Neural cell (in vitro differentiated cells): ENCODE measurements around the gene RHOT2. TPM values are rescaled to one million over a fixed set of nuclear protein-coding genes. Genes with fewer than 3 reads are reported as not detected.

Experiments used
- H2AFZ ChIP-seq: fragments of 200-600, 300-800 bp; sonication (generic), shearing (Covaris generic); 2 replicates; pipeline ENCODE4 v1.6.0; 2014; ENCODE audit warnings: low read depth, mild to moderate bottlenecking, antibody characterized with exemption, low read length, moderate library complexity
- H3F3A ChIP-seq: fragments of 200-600 bp; shearing (Covaris generic); 2 replicates; pipeline ENCODE4 v1.6.1; 2016; ENCODE audit warnings: mild to moderate bottlenecking, moderate library complexity, mixed read lengths, antibody characterized with exemption, low read length; ENCODE audit not compliant: insufficient read depth, poor library complexity, severe bottlenecking
- H3K27ac ChIP-seq: fragments of 200-600, 300-800 bp; sonication (generic), shearing (Covaris generic); 2 replicates; pipeline ENCODE4 v1.5.1; 2014; ENCODE audit warnings: mild to moderate bottlenecking, low read length, moderate library complexity
- H3K27me3 ChIP-seq: fragments of 300-800, 200-600 bp; sonication (generic), shearing (Covaris generic); 2 replicates; pipeline ENCODE4 v1.6.0; 2014; ENCODE audit warnings: mild to moderate bottlenecking, low read depth, low read length, moderate library complexity; ENCODE audit not compliant: insufficient read depth
- H3K36me3 ChIP-seq: fragments of 300-800, 200-600 bp; sonication (generic), shearing (Covaris generic); 2 replicates; pipeline ENCODE4 v1.5.1; 2014; ENCODE audit warnings: mild to moderate bottlenecking, antibody characterized with exemption, low read length, moderate library complexity; ENCODE audit not compliant: insufficient read depth
- H3K4me2 ChIP-seq: fragments of 300-800, 200-600 bp; sonication (generic), shearing (Covaris generic); 2 replicates; pipeline ENCODE4 v1.6.0; 2014; ENCODE audit warnings: mild to moderate bottlenecking, low read length
- H3K4me3 ChIP-seq: fragments of 300-800, 200-600 bp; sonication (generic), shearing (Covaris generic); 2 replicates; pipeline ENCODE4 v1.5.1; 2014; ENCODE audit warnings: mild to moderate bottlenecking, low read length, moderate library complexity
- H3K79me2 ChIP-seq: fragments of 200-600 bp; shearing (Covaris generic); replicated peaks from 2 replicates; pipeline ENCODE4 v1.6.0; 2014; ENCODE audit warnings: mild to moderate bottlenecking, low read length, moderate library complexity; ENCODE audit not compliant: insufficient read depth
- H3K9ac ChIP-seq: fragments of 300-800, 200-600 bp; sonication (generic), shearing (Covaris generic); 2 replicates; pipeline ENCODE4 v1.6.1; 2016; ENCODE audit warnings: mild to moderate bottlenecking, low read length, mixed read lengths
- H3K9me2 ChIP-seq: fragments of 200-600 bp; shearing (Covaris generic); 2 replicates; pipeline ENCODE4 v1.6.1; 2016; ENCODE audit warnings: mild to moderate bottlenecking, low read length, mixed read lengths; ENCODE audit not compliant: insufficient read depth
- H3K9me3 ChIP-seq: fragments of 200-600, 300-800 bp; sonication (generic), shearing (Covaris generic); 2 replicates; pipeline ENCODE4 v1.6.1; 2016; ENCODE audit warnings: mild to moderate bottlenecking, mixed run types, low read length, moderate library complexity, mixed read lengths
- H4K20me1 ChIP-seq: fragments of 200-600 bp; shearing (Covaris generic); 2 replicates; pipeline ENCODE4 v1.6.1; 2016; ENCODE audit warnings: mild to moderate bottlenecking, mixed run types; ENCODE audit not compliant: insufficient read depth
- EP300 ChIP-seq: fragments of 450-650 bp; conservative IDR thresholded peaks from 2 replicates; pipeline ENCODE4 v1.6.1; 2014; ENCODE audit warnings: antibody characterized with exemption, mild to moderate bottlenecking, moderate library complexity; ENCODE audit not compliant: poor library complexity, severe bottlenecking
- EZH2 ChIP-seq: fragments of 200-600, 300-800 bp; shearing (Covaris generic), sonication (generic); IDR thresholded peaks from 2 replicates; pipeline ENCODE4 v1.6.1; 2014; ENCODE audit warnings: antibody characterized with exemption, low read length, borderline replicate concordance, mild to moderate bottlenecking; ENCODE audit not compliant: insufficient read depth, poor library complexity, severe bottlenecking
- MXI1 ChIP-seq: fragments of 450-650 bp; conservative IDR thresholded peaks from 2 replicates; pipeline ENCODE4 v1.6.1; 2014; ENCODE audit warnings: antibody characterized with exemption, mild to moderate bottlenecking; ENCODE audit not compliant: poor library complexity, severe bottlenecking
- POLR2AphosphoS5 ChIP-seq: IDR thresholded peaks from 2 replicates; pipeline ENCODE4 v1.6.1; 2012
- RAD21 ChIP-seq: fragments of 450-650 bp; conservative IDR thresholded peaks from 2 replicates; pipeline ENCODE4 v1.6.1; 2014; ENCODE audit warnings: antibody characterized with exemption, mild to moderate bottlenecking, moderate library complexity
- SMC3 ChIP-seq: fragments of 450-650 bp; conservative IDR thresholded peaks from 2 replicates; pipeline ENCODE4 v1.6.1; 2014; ENCODE audit warnings: antibody characterized with exemption, mild to moderate bottlenecking, moderate library complexity; ENCODE audit not compliant: poor library complexity
- TAF1 ChIP-seq: IDR thresholded peaks from 2 replicates; pipeline ENCODE4 v1.6.1; 2012; ENCODE audit warnings: low read depth
- polyA plus RNA-seq: library from polyadenylated mRNA; depleted of rRNA; stranded (reverse); fragments of >200 nt; gene quantifications from 2 replicates; pipeline ENCODE4 v1.2.3, GENCODE V29; 2014
- TF ChIP-seq, protein P1 (sequence below): fragments of 450-650 bp; IDR thresholded peaks from 2 replicates; pipeline ENCODE4 v1.5.1; 2014; ENCODE audit warnings: antibody characterized with exemption, mild to moderate bottlenecking, moderate library complexity; ENCODE audit not compliant: poor library complexity, severe bottlenecking
- TF ChIP-seq, protein P2 (sequence below): IDR thresholded peaks from 2 replicates; pipeline ENCODE4 v1.6.1; 2012; ENCODE audit warnings: borderline replicate concordance

The RHOT2 gene
- polyA plus RNA-seq, 1 donor from 2014 or later = 132 TPM

DNA sequence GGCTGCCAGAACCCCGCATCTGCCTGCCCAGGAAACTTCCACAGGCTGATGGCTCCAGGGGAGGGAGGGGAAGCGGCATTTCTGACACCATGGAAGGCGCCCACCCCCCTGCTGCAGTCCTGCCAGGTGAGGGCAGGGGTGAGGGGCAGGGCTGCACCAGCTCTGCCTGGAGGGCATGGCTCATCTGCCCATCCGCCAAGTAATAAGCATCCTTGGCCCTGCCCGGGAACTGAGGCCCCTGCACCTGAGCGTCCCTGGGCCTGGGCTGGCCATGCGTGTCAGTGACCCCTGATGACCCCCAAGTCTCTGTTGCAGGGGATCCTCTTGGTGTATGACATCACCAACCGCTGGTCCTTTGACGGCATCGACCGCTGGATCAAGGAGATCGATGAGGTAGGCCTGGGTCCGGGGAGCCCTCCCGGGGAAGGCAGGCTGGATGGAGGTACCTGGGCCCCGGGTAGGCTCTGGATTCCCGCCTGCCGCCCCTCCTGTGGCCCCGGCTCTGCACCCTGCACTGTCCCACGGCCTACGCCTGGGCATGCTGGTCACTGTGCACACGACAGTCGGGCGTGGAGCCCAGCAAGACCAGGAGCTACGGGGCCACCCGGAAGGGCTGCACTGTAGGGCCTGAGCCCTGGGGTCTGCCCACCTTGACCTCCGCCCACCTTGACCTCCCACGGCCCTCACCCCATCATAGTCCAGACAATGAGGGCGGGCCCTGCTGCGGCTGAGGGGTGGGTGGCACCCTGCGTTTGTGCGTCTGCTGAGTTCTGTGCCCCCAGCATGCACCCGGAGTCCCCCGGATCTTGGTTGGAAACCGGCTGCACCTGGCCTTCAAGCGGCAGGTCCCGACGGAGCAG is 42.6 kb upstream of the RHOT2 start:
- H3K36me3 ChIP-seq = no peaks in the 10 kb centered on the region
- TF ChIP-seq, protein P1, sequence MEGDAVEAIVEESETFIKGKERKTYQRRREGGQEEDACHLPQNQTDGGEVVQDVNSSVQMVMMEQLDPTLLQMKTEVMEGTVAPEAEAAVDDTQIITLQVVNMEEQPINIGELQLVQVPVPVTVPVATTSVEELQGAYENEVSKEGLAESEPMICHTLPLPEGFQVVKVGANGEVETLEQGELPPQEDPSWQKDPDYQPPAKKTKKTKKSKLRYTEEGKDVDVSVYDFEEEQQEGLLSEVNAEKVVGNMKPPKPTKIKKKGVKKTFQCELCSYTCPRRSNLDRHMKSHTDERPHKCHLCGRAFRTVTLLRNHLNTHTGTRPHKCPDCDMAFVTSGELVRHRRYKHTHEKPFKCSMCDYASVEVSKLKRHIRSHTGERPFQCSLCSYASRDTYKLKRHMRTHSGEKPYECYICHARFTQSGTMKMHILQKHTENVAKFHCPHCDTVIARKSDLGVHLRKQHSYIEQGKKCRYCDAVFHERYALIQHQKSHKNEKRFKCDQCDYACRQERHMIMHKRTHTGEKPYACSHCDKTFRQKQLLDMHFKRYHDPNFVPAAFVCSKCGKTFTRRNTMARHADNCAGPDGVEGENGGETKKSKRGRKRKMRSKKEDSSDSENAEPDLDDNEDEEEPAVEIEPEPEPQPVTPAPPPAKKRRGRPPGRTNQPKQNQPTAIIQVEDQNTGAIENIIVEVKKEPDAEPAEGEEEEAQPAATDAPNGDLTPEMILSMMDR = no peak
- TF ChIP-seq SMC3 (no peak), TAF1 (no peak)
- H3F3A ChIP-seq = no peaks in the 10 kb centered on the region
- H3K27me3 ChIP-seq = no peaks in the 10 kb centered on the region
- H3K4me3 ChIP-seq = no peak overlapping the region
- H2AFZ ChIP-seq = no peak overlapping the region
- H3K79me2 ChIP-seq = no peaks in the 10 kb centered on the region
- H3K9me3 ChIP-seq = no peaks in the 10 kb centered on the region
- H3K27ac ChIP-seq = no peak overlapping the region
- no peak overlapping the region for H3K9ac ChIP-seq
- no peak overlapping the region for H3K4me2 ChIP-seq
- no peaks in the 10 kb centered on the region for H4K20me1 ChIP-seq
- H3K9me2 ChIP-seq = no peaks in the 10 kb centered on the region

DNA sequence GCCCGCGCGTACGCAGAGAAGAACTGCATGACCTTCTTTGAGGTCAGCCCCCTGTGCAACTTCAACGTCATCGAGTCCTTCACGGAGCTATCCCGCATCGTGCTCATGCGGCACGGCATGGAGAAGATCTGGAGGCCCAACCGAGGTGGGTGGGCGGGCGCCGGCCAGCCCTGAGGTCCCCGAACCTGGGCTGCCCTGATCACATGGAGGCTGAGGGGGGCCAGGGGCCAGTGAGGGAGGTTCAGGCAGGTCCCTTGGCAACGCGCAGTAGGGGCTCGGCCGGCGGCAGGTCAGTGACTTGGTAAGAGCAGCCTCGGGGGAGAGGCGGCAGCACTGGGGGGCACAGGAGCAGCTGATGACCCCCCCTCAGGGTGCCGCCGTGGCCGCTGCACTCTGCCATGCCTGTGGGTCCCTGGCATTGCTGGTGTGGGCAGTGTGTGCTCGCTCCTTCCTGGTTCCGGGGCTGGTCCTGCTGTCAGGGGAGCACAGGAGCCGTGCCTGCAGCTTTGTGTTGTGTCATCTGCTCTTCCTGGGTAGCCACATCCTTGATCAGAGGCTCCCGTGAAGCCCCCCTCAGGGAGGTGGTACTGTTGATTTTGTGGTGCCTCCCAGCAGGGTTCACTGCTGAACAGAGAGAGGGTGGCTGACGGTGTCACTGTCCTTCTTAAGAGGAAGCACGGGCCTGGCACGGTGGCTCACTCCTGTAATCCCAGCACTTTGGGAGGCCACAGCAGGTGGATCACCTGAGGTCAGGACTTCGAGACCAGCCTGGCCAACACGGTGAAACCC is 41.8 kb upstream of the RHOT2 start:
- no peaks in the 10 kb centered on the region for H3K9me2 ChIP-seq
- no peaks in the 10 kb centered on the region for H3F3A ChIP-seq
- H3K4me3 ChIP-seq = no peak overlapping the region
- H4K20me1 ChIP-seq = no peaks in the 10 kb centered on the region
- H3K4me2 ChIP-seq = no peak overlapping the region
- H3K79me2 ChIP-seq = no peaks in the 10 kb centered on the region
- TF ChIP-seq RAD21 (no peak), EP300 (no peak), MXI1 (no peak), POLR2AphosphoS5 (no peak), TAF1 (no peak), EZH2 (no peak), SMC3 (no peak)
- TF ChIP-seq, protein P1 = no peak
- TF ChIP-seq, protein P2, sequence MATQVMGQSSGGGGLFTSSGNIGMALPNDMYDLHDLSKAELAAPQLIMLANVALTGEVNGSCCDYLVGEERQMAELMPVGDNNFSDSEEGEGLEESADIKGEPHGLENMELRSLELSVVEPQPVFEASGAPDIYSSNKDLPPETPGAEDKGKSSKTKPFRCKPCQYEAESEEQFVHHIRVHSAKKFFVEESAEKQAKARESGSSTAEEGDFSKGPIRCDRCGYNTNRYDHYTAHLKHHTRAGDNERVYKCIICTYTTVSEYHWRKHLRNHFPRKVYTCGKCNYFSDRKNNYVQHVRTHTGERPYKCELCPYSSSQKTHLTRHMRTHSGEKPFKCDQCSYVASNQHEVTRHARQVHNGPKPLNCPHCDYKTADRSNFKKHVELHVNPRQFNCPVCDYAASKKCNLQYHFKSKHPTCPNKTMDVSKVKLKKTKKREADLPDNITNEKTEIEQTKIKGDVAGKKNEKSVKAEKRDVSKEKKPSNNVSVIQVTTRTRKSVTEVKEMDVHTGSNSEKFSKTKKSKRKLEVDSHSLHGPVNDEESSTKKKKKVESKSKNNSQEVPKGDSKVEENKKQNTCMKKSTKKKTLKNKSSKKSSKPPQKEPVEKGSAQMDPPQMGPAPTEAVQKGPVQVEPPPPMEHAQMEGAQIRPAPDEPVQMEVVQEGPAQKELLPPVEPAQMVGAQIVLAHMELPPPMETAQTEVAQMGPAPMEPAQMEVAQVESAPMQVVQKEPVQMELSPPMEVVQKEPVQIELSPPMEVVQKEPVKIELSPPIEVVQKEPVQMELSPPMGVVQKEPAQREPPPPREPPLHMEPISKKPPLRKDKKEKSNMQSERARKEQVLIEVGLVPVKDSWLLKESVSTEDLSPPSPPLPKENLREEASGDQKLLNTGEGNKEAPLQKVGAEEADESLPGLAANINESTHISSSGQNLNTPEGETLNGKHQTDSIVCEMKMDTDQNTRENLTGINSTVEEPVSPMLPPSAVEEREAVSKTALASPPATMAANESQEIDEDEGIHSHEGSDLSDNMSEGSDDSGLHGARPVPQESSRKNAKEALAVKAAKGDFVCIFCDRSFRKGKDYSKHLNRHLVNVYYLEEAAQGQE = no peak
- H2AFZ ChIP-seq = no peak overlapping the region
- H3K27ac ChIP-seq = no peak overlapping the region
- no peaks in the 10 kb centered on the region for H3K27me3 ChIP-seq
- H3K9me3 ChIP-seq = no peaks in the 10 kb centered on the region
- no peak overlapping the region for H3K9ac ChIP-seq
- no peaks in the 10 kb centered on the region for H3K36me3 ChIP-seq
